Mesenteric fat pad (tissue), 1 donor: Measurements from ENCODE around the gene CPT1B. TPM values are rescaled to one million over a fixed set of nuclear protein-coding genes. Genes with fewer than 3 reads are reported as not detected.

ENCODE experiments used
- total RNA-seq: library from RNA; stranded (reverse); fragmentation: NEBNext Ultra II Directional; extraction: Animal tissue kit (Norgen Biotek cat#: 25700); gene quantifications from one replicate; pipeline ENCODE4 v1.2.1, GENCODE V29; 2021
- donor health status: DM: yes; HTN: yes; CAD: no.

CPT1B gene
- total RNA-seq, 1 donor from 2014 or later: 10.4 TPM

Other genes with a start within 250 kb of the CPT1B start
- gene PPP6R2, start 235.1 kb downstream of the CPT1B start, total RNA-seq: 45.3 TPM
- 74.3 TPM for gene SBF1, start 103.4 kb downstream of the CPT1B start, total RNA-seq
- 0.42 TPM for gene ADM2, start 96.9 kb downstream of the CPT1B start, total RNA-seq
- gene MIOX, start 91.6 kb downstream of the CPT1B start, total RNA-seq: not detected
- gene LMF2, start 70.7 kb downstream of the CPT1B start, total RNA-seq: 57.1 TPM
- 25.0 TPM for gene NCAPH2, start 70.2 kb downstream of the CPT1B start, total RNA-seq
- gene SCO2, start 52.8 kb downstream of the CPT1B start, total RNA-seq: 9.6 TPM
- 165 TPM for gene TYMP, start 48.4 kb downstream of the CPT1B start, total RNA-seq
- gene KLHDC7B, start 32.5 kb downstream of the CPT1B start, total RNA-seq: 0.10 TPM
- not detected for gene SYCE3, start 15.5 kb downstream of the CPT1B start, total RNA-seq
- gene CHKB, start 4.4 kb upstream of the CPT1B start, total RNA-seq: 47.6 TPM
- 0.58 TPM for gene MAPK8IP2, start 22.4 kb upstream of the CPT1B start, total RNA-seq
- gene ARSA, start 49.7 kb upstream of the CPT1B start, total RNA-seq: 50.4 TPM
- gene SHANK3, start 94.4 kb upstream of the CPT1B start, total RNA-seq: 95.7 TPM
- 4.5 TPM for gene ACR, start 159.8 kb upstream of the CPT1B start, total RNA-seq
- gene RABL2B, start 205.2 kb upstream of the CPT1B start, total RNA-seq: 21.9 TPM